SK-N-SH (cell line): ENCODE data around the gene ADRM1. TPM values are rescaled to one million over a fixed set of nuclear protein-coding genes. Genes with fewer than 3 reads are reported as not detected.

Experiments used
- CTCF ChIA-PET: fragments of 300-600, 350-600 bp; formaldehyde crosslinking; extraction: SDS; loops from one replicate; lab custom pipeline; 2021; lab: Yijun Ruan, JAX
- POLR2A ChIA-PET: fragments of 350-600 bp; sonication (Branson Sonifier 250); formaldehyde crosslinking; extraction: SDS; loops from one replicate; lab custom pipeline; 2020; ENCODE audit warnings: antibody characterized with exemption, inconsistent platforms; lab: Yijun Ruan, JAX
- DNase-seq: peaks from one replicate; pipeline ENCODE4 v3.0.0; 2012
- H2AFZ ChIP-seq: fragments of 200-600 bp; sonication (generic); 2 replicates; pipeline ENCODE4 v1.8.1; 2016; ENCODE audit warnings: antibody characterized with exemption, mild to moderate bottlenecking, low read depth
- H3F3A ChIP-seq: fragments of 200-600 bp; sonication (generic); replicated peaks from 2 replicates; pipeline ENCODE3; 2016; ENCODE audit warnings: antibody characterized with exemption, mild to moderate bottlenecking; ENCODE audit not compliant: insufficient read depth
- H3K27ac ChIP-seq, 2 experiments: fragments of 200-500 bp in 1 of 2; fragments of 200-600 bp in 1 of 2; sonication (Bioruptor generic) in 1 of 2; sonication (generic), shearing (Covaris generic) in 1 of 2; 2 replicates each; pipeline versions ENCODE4 v1.5.1 to v1.6.1; 2014 to 2016; ENCODE audit warnings: low read depth in 2 of 2, inconsistent platforms in 1 of 2, low read length in 1 of 2, mild to moderate bottlenecking in 1 of 2, mixed read lengths in 1 of 2
- H3K27me3 ChIP-seq: fragments of 200-600 bp; sonication (generic), shearing (Covaris generic); 2 replicates; pipeline ENCODE4 v1.6.1; 2016; ENCODE audit warnings: mixed run types; ENCODE audit not compliant: insufficient read depth
- H3K36me3 ChIP-seq, 2 experiments: fragments of 200-500 bp in 1 of 2; fragments of 200-600 bp in 1 of 2; sonication (Bioruptor generic) in 1 of 2; sonication (generic) in 1 of 2; replicated peaks in 1 of 2; 2 replicates each; pipeline versions ENCODE3 to v1.5.1; 2014 to 2016; ENCODE audit warnings: low read length in 1 of 2, mild to moderate bottlenecking in 1 of 2; ENCODE audit not compliant: insufficient read depth in 2 of 2, control insufficient read depth in 1 of 2
- H3K4me1 ChIP-seq, 2 experiments: fragments of 200-500 bp in 1 of 2; fragments of 200-600 bp in 1 of 2; sonication (Bioruptor generic) in 1 of 2; sonication (generic), shearing (Covaris generic) in 1 of 2; 2 replicates each; pipeline versions ENCODE4 v1.5.1 to v1.6.1; 2014 to 2016; ENCODE audit warnings: low read depth in 1 of 2, low read length in 1 of 2, mixed run types in 1 of 2; ENCODE audit not compliant: insufficient read depth in 2 of 2, control insufficient read depth in 1 of 2
- H3K4me2 ChIP-seq: fragments of 200-600 bp; sonication (generic), shearing (Covaris generic); 2 replicates; pipeline ENCODE4 v1.6.1; 2017; ENCODE audit warnings: mixed run types
- H3K4me3 ChIP-seq, 2 experiments: fragments of 200-500 bp in 1 of 2; fragments of 200-600 bp in 1 of 2; sonication (Bioruptor generic) in 1 of 2; sonication (generic), shearing (Covaris generic) in 1 of 2; 2 replicates each; pipeline versions ENCODE4 v1.5.1 to v1.8.1; 2014 to 2016; ENCODE audit warnings: low read depth in 2 of 2, inconsistent platforms in 1 of 2, low read length in 1 of 2, mild to moderate bottlenecking in 1 of 2, mixed read lengths in 1 of 2, moderate library complexity in 1 of 2
- H3K79me2 ChIP-seq: fragments of 200-600 bp; sonication (generic); 2 replicates; pipeline ENCODE4 v1.8.1; 2017; ENCODE audit warnings: mild to moderate bottlenecking; ENCODE audit not compliant: insufficient read depth
- H3K9ac ChIP-seq: fragments of 200-600 bp; sonication (generic); 2 replicates; pipeline ENCODE4 v1.6.1; 2017; ENCODE audit warnings: mixed run types
- H3K9me2 ChIP-seq: fragments of 200-600 bp; sonication (generic); 2 replicates; pipeline ENCODE4 v1.6.1; 2017; ENCODE audit warnings: mixed run types
- H3K9me3 ChIP-seq: fragments of 200-600 bp; sonication (generic); 2 replicates; pipeline ENCODE4 v1.6.1; 2017; ENCODE audit warnings: mixed run types, mild to moderate bottlenecking, moderate library complexity
- H4K20me1 ChIP-seq: fragments of 200-600 bp; sonication (generic); 2 replicates; pipeline ENCODE4 v1.6.1; 2017; ENCODE audit warnings: mild to moderate bottlenecking, mixed run types; ENCODE audit not compliant: insufficient read depth
- CHD2 ChIP-seq: fragments of 150-350 bp; IDR thresholded peaks from 2 replicates; pipeline ENCODE4 v1.6.1; 2018; ENCODE audit warnings: low read length; ENCODE audit not compliant: partially characterized antibody
- ELF1 ChIP-seq: IDR thresholded peaks from 2 replicates; pipeline ENCODE4 v1.4.0; 2012
- EP300 ChIP-seq, 2 experiments: IDR thresholded peaks; 2 replicates each; pipeline versions ENCODE4 v1.4.0 to v1.6.1; 2012; ENCODE audit warnings: borderline replicate concordance in 1 of 2, low read depth in 1 of 2, low read length in 1 of 2
- JUND ChIP-seq: IDR thresholded peaks from 2 replicates; pipeline ENCODE4 v1.4.0; 2012
- NFIC ChIP-seq: IDR thresholded peaks from 2 replicates; pipeline ENCODE4 v1.4.0; 2012; ENCODE audit warnings: borderline replicate concordance
- NRF1 ChIP-seq: IDR thresholded peaks from 2 replicates; pipeline ENCODE4 v1.6.1; 2012; ENCODE audit warnings: low read depth, mild to moderate bottlenecking, low read length
- PBX3 ChIP-seq: IDR thresholded peaks from 2 replicates; pipeline ENCODE4; 2012
- POLR2AphosphoS5 ChIP-seq: IDR thresholded peaks from 2 replicates; pipeline ENCODE4 v1.6.1; 2012; ENCODE audit warnings: low read depth, low read length
- REST ChIP-seq: IDR thresholded peaks from 2 replicates; pipeline ENCODE4 v1.6.1; 2012; ENCODE audit warnings: mild to moderate bottlenecking, low read depth, low read length, moderate library complexity
- RXRA ChIP-seq: IDR thresholded peaks from 2 replicates; pipeline ENCODE4 v1.4.0; 2012; ENCODE audit warnings: low read depth, mild to moderate bottlenecking, borderline replicate concordance
- SMC3 ChIP-seq: IDR thresholded peaks from 2 replicates; pipeline ENCODE4 v1.6.1; 2012; ENCODE audit warnings: low read depth, low read length, improper control_type of control experiment
- TEAD4 ChIP-seq: IDR thresholded peaks from 2 replicates; pipeline ENCODE4 v1.4.0; 2012; ENCODE audit warnings: mild to moderate bottlenecking, borderline replicate concordance; ENCODE audit not compliant: insufficient read depth
- USF1 ChIP-seq: IDR thresholded peaks from 2 replicates; pipeline ENCODE4 v1.4.0; 2012; ENCODE audit warnings: low read depth, borderline replicate concordance
- ZBTB33 ChIP-seq: IDR thresholded peaks from 2 replicates; pipeline ENCODE4 v1.4.0; 2012; ENCODE audit warnings: low read depth, borderline replicate concordance
- WGBS: methylation state at CpG from one replicate; pipeline ENCODE4 v1.1.6; 2017; ENCODE audit warnings: low lambda C conversion rate; 5-methylcytosine and 5-hydroxymethylcytosine counted together
- polyA plus RNA-seq, 3 experiments: library from polyadenylated mRNA; depleted of rRNA; stranded (reverse); fragments of >200 nt; gene quantifications; 2 replicates each; pipeline ENCODE4 v1.2.3, GENCODE V29; 2012
- TF ChIP-seq, protein P1 (sequence below): fragments of 150-350 bp; IDR thresholded peaks from 2 replicates; pipeline ENCODE4 v1.6.1; 2016; ENCODE audit warnings: mild to moderate bottlenecking, low read depth, low read length
- TF ChIP-seq, protein P2 (sequence below): fragments of 150-350 bp; IDR thresholded peaks from 2 replicates; pipeline ENCODE4 v1.6.1; 2017; ENCODE audit warnings: antibody characterized with exemption, low read length, low read depth, borderline replicate concordance

The ADRM1 gene
- polyA plus RNA-seq, 1 of the 3 experiments (the other 2 are of a cell fraction), result 142 TPM

DNA sequence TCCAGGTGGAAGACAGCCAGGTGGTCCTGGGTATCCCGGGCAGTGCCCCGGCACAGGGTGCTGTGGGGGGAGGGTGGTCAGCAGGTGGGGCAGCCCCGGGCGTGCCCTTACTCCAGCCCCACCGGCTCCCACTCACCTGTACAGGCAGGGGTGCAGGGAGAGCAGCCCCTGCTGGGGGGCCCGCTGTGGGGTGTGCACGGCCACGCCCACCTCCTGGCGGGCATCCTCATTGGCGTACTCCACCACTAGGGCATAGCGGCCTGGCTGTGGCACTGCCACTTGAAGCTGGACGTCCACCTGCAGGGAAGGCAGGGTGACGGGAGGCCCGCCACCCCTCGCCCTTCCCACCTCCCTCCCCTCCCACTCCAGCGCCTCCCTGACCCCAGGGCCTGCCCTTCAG lies 29.6 kb downstream of the ADRM1 start:
- Histone ChIP-seq H3K4me3 (no peak overlapping the region), H3K4me1 (no peaks in the 10 kb centered on the region), H3F3A (no peaks in the 10 kb centered on the region), H3K79me2 (no peaks in the 10 kb centered on the region), H4K20me1 (no peaks in the 10 kb centered on the region), H3K9me2 (no peaks in the 10 kb centered on the region), H3K9ac (no peak overlapping the region), H2AFZ (no peak overlapping the region), H3K27me3 (no peaks in the 10 kb centered on the region), H3K4me2 (no peak overlapping the region), H3K9me3 (no peaks in the 10 kb centered on the region), H3K27ac (no peak overlapping the region), H3K36me3 (peaks cover 0 to 62% of the 10 kb centered on the region in 2 experiments)
- CTCF ChIA-PET, result no interaction called here
- no peak for DNase-seq
- no peak for TF ChIP-seq SMC3
- no peak for TF ChIP-seq CHD2
- TF ChIP-seq USF1, result no peak
- TF ChIP-seq PBX3, result no peak
- no peak for TF ChIP-seq POLR2AphosphoS5
- TF ChIP-seq NFIC, result no peak
- no peak for TF ChIP-seq TEAD4
- no peak for TF ChIP-seq REST
- TF ChIP-seq ELF1, result no peak
- no peak for TF ChIP-seq ZBTB33
- no peak for TF ChIP-seq NRF1
- TF ChIP-seq RXRA, result no peak
- TF ChIP-seq JUND, result no peak
- TF ChIP-seq, protein P1, sequence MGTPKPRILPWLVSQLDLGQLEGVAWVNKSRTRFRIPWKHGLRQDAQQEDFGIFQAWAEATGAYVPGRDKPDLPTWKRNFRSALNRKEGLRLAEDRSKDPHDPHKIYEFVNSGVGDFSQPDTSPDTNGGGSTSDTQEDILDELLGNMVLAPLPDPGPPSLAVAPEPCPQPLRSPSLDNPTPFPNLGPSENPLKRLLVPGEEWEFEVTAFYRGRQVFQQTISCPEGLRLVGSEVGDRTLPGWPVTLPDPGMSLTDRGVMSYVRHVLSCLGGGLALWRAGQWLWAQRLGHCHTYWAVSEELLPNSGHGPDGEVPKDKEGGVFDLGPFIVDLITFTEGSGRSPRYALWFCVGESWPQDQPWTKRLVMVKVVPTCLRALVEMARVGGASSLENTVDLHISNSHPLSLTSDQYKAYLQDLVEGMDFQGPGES, result no peak
- TF ChIP-seq, protein P2, sequence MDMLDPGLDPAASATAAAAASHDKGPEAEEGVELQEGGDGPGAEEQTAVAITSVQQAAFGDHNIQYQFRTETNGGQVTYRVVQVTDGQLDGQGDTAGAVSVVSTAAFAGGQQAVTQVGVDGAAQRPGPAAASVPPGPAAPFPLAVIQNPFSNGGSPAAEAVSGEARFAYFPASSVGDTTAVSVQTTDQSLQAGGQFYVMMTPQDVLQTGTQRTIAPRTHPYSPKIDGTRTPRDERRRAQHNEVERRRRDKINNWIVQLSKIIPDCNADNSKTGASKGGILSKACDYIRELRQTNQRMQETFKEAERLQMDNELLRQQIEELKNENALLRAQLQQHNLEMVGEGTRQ, result no peak
- no peak for TF ChIP-seq EP300 (IDR thresholded peaks at IDR 0.05; ENCODE audit: borderline replicate concordance in 1 of 2, low read depth in 1 of 2, low read length in 1 of 2)
- WGBS, result 96% methylated on average over 6 of the region's 16 CpGs
- POLR2A ChIA-PET, result no interaction called here
